NOMO-1 treated with DMSO at 0.1 percent for 48 hours (cell line): ENCODE results near the gene GLRX5.

Source experiments
- DNase-seq: peaks from one replicate; lab custom pipeline; 2025; ENCODE audit not compliant: unreplicated experiment; lab: John Stamatoyannopoulos, UW

GLRX5 gene

DNA sequence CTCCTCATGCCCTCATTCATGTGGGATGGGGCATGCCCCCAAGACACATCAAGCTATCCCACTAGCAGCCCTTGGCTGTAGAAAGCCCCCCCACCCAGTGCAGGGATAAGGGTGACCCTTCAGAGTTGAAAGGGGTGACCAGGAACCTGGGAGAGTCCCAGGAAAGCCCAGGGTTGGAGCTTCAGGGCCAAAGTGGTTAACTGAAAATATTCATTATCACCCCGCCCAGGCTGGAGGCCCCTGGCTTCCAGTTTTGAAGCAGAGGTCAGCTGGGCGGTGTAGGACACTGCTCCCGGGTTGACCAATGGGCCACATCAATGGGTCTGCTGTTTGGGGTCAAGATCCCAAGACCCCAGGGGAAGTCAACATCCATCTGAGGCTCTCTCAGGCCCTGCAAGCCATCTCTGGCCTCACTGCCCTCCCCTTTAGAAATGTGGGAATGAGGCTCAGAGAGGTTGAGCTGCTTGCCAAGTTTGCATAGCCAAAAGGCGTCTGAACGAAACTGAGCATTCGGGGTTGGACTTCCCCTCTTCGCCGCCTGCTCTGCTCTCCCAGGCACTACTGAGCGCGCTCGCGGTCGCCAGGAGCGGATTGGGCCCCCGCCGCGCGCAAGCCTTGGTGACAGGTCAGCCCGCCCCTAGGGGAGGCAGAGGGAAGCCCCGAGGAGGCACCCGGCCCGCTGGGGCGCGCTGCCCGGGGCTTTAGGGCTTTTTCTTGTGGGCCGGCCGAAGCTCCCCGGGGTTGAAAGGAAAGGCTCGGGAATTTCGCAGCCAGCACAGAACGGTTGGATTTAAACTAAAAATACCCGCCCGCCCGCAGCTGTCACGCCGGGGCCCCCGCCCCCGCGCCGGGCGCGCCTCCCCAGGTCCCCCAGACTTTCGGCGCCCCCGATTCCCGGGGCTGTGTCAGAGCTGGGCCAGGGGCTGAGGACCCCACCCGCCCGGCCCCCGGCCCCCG is 19.0 kb upstream of the GLRX5 start:
- peak; percentile 93 for DNase-seq

DNA sequence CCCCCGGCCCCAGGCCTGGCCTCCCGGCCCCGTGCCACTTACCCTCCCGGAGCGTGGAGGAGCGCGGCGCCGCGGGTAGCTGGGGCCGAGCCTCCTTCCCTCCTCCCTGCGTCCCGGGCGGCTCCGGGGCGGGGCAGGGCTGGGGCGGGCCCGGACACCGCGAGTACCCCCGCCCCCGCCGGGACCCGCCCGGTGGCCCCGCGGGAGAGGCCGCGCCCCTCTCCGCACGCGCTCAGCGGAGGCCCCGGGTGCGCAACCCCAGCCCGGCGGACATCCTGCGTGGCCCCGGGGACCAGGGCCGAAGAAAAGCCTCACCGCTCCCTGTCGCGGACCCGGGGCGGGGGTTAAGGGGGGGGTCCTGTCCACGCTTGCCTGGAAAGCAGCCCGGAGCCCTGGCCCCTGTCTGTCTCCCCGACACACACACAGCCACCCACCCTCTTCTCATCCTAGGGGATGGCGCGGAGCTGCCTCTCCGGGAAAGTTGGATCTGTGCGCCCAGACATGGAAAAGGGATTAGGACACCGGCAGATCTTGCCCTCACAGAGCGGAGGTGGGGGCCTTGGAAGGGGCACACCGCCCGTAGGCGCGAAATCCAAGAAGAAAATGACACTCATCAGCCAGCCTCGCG is 18.2 kb upstream of the GLRX5 start, which contains the start of gene SYNE3:
Gene SYNE3, minus strand, starts transcription at position 97 of the 628 bp plus-strand sequence. CDS start 40,829 bp downstream, outside the sequence.
- DNase-seq, result peak; percentile 21

DNA sequence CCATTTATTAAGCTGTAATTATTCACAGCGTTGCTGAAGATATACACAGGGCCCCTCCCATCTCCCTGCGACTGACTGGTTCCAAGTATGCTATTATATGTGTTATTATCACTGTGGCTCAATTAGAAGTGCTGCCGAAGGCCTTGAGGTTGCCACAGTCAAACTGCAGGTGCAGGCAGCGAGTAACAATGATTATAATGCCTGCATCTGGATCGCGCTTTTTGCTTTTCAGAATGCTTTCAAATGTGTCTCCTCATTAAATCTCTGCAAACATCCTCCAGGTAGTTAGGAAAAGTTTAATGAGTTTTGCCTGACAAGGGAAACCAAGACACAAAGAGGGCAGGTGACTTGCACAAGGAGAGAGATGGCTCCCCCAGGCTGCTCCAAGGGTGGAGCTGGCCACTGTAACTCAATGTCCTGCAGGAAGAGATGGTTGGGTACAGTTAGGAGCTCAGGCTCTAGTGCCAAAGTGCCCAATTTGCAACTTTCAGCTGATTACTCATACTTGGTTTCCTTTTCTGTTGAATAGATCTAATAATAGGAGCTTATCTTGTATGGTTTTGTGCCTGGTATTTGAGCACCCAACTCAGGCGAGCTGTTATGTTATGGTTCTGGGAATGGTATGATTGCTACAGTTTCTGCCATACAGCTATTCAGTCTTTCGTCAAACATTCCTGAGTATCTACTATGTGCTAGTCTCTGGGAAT is 16.7 kb upstream of the GLRX5 start:
- DNase-seq, result peak; percentile 29

DNA sequence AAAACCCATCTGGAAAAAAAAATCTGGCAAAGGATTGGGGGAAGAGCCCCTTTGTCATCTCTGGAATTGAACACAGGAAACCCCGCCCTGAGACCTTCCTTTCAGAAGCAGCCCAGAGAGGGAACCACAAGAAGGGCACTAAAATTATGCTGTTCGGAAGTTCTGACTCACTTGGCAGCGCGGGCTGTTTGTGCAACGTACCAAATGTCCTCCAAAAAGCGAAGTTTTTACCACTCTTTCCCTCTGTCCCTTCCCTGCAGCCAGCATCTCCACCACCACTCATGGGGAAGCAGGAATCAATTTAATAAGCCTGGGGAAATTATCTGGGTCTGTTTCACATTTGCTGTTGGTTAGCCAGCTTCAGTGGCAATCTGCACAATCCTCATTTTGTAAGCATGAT is 15.2 kb upstream of the GLRX5 start:
- DNase-seq, result peak; percentile 89

DNA sequence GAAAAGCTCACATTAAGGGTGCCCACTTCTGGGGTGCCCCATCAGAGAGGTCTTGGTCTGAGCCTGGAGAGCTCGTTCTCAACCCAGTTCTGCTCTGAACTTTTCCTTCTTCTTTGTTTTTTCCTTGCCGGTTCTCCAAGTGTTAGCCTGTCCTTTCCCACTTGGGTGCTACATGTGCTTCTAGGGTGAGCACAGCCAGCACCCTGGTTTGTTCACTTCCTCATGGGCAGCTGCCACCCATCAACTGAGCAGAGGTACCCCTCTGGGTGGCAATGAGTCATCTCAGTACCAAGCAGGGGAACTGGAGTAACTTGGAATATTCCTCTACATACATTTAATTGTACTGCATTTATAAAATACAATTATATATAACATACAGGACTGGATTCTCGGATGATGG is 14.5 kb upstream of the GLRX5 start:
- DNase-seq, result no peak

DNA sequence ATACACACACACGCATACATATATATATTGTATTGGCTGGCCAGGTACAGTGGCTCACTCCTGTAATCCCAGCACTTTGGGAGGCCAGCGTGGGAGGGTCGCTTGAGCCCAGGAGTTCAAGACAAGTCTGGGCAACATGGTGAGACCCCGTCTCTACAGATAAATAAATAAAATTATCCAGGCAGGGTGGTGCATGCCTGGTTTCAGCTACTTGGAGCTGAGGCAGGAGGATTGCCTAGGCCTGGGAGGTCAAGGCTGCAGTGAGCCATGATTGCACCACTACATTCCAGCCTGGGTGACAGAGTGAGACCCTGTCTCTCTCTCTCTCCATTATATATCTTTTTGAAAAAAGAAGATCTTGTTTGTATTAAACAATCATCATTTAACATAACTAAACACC is 13.8 kb upstream of the GLRX5 start:
- DNase-seq, result no peak

DNA sequence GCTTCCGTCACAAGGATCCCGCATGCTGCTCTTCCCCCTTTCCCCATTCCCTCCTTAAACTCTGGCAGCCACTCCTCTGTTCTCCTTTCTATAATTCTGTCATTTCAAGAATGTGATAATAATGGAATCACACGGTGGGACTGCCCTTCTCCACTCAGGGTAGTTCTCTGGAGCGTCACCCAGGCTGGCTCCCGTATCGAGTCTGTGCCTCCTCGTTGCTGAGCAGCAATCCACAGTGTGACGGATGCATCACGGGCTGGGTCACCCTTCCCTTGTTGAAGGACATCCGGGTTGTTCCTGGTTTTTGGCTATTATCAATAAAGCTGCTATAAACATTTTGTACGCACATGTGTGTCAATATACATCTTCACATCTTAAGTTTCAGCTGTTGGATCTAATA is 12.7 kb upstream of the GLRX5 start:
- DNase-seq, result no peak

DNA sequence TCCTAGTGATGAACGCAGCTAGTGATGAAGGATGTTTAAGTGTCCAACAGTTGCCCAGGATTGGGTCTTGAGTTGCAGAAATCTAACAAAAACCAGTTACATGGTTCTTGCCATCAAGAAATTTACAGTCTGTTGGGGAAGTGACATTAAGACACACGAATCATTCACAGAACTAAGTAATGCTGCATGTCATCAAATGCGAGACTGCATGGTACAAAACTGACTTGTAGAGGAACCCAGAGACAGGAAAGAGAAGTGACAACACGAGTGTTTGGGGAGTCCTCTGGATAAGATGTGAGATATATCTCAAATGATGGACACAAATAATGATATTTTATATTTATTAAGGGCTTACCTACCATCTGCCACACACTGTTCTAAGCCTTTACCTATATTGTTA is 12.3 kb upstream of the GLRX5 start:
- peak; percentile 25 for DNase-seq

DNA sequence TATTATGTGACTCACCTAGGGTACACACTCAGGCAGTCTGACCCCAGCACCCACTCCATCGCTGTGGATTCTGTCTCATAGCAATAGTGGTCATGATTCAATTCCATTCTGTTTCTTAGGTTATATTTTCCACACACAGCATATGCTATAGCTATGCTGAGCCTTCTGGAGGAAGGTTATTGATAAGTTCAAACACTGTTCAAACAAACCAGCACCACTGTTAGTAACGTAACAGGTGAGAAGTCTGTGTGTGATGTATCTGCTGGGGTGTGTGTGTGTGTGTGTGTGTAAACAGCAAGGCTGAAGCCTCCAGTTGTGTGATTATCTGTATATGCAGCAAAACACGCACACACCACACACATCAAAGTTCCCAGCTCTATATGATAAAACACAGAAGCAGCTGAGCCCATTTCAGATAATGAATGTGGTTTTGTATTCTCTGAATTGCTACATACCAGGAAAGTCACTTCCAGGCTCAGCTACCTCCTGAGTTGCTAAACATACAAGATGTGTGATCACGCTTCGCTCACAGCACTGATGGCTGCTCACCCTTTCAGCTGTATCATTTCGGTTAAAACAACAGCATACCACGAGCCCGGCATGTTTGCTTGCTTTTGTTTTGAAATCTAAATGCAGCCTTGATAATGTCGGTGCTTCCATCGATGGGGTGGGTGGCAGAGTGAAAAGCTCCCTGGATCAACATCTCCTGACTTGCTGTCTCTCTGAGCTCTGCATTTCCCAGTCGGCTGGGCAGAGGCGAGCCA is 11.6 kb upstream of the GLRX5 start:
- DNase-seq, result peak; percentile 63

DNA sequence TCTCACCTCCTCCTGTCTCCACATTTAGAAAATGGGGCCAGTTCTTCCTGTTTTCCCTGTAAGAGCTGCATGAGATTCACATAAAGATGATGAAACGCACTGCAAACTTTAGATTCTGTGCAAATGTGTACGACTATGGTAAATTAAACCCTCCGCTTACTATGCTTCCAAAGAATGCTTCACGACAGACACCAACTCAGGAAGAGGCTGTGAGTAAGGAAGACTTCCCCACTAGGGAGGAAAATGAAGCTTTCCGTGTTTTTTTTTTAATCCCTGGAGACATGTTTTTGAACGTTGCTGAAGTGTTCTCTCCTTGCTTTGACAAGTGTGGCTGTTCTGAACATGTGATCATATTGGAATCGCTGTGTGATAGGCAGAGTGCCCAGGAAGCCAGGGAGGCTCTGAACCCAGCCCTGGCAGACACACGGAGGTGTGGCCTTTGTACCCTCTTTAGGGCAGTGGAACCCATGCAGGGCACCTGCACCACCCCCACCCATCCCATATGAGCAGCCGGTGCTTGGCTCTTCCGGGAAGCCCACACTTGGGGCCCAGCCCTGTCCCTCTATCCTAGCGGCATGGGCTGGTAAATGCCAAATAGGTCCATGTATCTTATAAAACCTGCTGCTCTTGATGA is 10.9 kb upstream of the GLRX5 start:
- no peak for DNase-seq

DNA sequence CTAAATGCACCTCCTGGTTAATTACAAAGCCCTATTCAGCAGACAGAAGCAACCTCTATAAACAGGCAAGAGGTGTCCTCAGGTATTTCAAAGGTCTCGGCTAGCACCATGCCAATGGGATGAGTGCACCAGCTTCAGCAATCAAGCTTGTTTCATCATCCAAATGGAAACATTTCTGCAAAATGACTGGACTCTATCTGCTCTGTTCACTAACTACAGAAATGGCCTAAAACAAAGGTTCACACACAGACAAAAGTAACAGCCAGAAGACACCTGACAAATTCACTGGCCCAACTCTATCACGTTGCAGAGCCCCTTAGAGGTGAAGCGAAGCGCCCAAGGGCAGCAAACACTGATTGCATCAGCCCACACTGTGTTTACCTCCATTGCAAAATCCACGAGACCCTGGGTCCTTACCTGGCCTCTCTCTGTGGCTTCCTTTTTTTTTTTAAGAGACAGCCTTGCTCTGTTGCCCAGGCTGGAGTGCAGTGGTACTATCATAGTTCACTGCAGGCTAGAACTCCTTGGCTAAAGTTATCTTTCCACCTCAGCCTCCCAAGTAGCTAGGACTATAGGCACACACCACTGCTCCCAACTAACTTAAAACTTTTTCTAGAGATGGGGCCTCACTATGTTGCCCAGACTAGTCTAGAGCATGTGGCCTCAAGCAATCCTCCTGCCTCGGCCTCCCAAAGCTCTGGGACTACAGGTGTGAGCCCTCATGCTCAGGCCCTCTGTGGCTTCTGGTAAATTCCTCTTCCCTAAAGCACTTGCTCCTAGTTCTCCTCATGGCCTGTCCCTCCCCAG is 9.9 kb upstream of the GLRX5 start:
- DNase-seq, result peak; percentile 45

DNA sequence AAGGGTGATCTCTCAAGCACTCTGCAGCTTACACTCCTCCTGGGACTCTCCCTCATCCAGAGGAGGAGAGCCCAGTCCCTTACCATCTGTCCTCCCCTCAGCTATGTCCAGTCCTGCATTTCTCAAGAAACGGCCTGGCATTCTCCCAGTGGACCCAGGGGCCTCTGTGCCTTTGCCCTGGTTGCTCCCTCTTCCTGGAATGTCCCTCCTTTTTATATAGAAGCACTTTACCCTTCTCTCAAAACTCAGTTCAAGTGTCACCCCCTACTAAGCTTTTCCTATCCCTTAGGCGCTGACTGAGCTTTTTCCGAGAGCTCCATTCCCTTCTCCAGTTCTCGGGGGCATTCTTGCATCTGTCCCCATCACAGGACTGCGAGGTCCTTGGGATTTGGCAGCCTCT is 8.9 kb upstream of the GLRX5 start:
- DNase-seq, result no peak

DNA sequence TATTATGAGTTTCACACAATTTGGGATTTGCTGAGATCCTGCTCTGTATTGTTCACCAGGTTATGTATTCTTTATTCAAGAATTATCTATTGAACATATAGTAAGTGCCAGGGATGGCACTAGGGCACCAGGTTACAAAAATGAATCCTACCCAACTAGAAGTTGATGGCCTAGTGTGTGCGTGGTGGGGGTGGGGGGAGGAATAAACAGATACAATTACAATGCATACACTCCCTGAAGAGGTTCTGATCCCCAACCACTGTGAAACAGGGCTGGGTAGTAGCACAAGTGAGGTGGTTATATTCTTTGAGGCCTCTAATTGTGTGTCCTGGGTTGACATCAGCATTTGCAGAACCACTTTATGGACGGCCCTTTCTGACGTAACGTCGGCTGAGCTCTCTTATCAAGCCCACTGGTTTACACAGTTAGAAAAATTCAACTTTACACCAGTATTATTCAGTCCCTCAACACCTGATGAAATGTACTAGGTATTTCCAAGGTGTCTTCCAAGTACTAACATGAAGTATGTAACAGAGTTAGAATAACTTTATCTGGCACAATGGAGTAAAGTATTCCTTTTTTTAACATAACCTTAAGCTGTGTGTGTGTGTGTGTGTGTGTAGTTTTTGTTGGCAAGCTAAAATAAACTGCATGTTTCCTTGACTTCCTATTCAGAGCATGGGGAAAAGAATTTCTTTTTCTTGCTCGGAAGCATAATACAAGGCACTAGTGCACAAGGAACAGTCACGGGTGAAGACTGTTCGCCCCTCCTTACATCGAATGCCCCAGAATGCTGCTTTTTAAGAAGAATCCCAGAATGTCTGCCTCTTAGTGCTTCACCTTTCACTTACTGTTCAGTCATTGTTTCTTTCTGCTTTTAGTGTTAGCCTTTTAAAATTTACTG is 8.1 kb upstream of the GLRX5 start:
- peak; percentile 40 for DNase-seq

DNA sequence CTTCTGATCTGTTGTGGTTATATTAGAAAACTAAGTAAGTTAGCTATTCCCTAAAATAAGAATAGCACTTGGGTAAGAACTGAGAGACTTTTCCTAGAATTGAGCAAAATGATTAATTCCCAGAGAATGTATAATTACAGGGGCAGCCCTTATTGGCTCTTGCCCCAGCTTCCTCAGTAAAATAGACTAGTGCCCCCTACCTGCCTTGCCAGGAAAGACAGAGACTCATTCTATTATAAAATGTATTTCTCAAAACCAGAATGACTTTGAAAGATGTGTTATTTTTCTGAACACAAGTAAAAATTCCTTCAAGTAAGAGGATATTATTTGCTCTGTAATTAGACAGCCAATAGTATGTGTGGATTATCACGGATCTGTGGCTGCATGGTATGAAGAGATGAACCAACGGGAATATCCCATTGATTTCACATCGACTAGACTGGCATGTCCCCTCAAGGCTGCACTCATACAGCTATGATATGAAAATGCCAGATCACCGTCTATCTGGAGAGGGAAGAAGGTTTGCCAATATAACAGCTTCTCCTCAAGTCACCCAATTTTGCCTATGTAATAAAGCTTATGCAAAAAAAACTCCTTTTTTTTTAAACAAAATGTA is 7.4 kb upstream of the GLRX5 start:
- DNase-seq, result peak; percentile 45

DNA sequence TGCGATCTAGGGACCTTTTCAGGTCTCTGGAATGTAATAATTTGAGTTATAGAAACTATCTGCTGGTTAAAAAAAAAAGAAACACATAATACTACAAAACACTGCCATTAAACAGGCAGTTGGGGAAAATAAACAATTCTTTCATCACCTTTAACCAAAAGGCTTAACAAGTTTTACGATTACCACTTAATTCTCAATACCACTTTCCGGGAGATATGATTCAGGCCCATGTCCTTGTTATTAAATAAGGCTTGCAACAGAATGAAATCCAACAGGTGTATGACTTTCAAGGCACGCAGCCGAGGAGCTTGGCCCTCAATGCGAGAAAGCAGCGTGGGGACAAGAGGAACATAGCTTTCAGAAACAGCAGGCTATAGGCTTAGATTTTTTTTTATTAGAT is 5.6 kb upstream of the GLRX5 start:
- DNase-seq, result no peak

DNA sequence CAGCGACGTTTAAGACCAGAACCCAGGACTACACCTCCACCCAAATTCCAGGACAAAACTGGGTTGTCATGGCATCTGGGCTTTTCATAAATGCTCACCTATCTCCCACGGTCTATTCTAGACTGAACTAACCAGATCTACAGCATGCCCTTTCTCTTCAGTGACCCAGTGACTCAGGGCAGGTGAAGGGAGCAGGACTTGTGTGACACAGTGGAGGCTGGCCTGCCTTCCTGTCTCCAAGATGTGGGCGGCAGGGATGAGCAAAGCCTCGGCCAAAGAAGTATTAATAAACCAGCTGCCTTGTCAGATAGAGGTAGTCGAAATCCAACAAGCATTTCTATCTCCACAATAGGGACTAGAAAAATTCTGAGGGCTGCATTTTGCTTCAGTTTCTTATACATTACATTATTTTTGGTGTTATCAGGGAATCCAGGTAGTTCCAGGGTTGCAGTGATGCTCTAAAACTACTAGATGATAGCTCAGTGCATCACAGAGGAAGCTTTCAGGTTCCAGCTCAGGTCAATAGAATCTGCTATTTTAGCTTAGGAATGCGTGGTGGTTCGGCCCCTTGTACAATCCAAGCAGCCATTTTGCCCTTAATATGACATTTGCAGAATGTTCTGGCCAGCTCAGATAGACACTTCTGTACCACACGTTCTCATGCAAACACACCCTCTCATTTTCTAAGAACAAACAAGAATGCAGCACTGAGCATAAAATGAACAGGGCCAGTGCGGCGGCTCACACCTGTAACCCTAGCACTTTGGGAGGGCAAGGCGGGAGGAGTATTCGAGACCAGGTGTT is 4.2 kb upstream of the GLRX5 start:
- no peak for DNase-seq

DNA sequence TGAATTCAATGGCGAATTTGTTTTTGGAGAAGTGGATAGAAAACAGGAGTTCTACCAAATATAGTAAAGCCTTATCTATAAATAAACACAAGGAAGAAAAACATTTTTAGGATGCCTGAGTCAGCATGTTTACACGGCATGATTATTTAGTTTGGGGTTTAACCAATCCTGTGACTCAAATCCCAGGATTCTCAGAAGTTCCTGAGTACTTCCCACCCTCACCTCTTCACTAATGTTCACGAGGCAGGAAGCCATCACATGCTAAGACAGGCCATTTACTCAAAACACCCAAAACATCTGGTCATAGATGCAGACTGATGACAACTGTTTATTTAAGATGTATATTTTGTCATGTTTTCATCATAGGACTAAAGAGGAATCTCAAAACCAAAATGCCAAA is 3.4 kb upstream of the GLRX5 start:
- DNase-seq, result no peak
